ENCODE measurements around the gene CRYAB.
A peak's percentile ranks its signal among the peaks of the same experiment; 100 is the strongest.
"Not testable (repeated sequence)": the region's sequence is repeated elsewhere in the genome, so short reads cannot be mapped to it uniquely, and the experiment has no call there.

The CRYAB gene

GRCh38 chr11:111913031-111913861, 1.7 kb upstream of the CRYAB start:
- peak overlapping the region; percentile 14 for H3K4me3 ChIP-seq (ENCODE audit: low read depth, low read length)
- no peak for DNase-seq (ENCODE audit: low read depth)

- DNase-seq (ENCODE audit: low read depth): no peak
- peak within 1 kb of the TSS; percentile 14 for H3K4me3 ChIP-seq (ENCODE audit: low read depth, low read length)
Observed at GRCh38 chr11:111912535-111912934, 965 bp upstream of the CRYAB start, which contains the start of gene HSPB2. TSS of gene HSPB2 (plus strand) at chr11:111912734. CDS start at chr11:111912830, 96 bp downstream.

- no peak for DNase-seq (ENCODE audit: low read depth)
- H3K4me3 ChIP-seq (ENCODE audit: low read depth, low read length): peak overlapping the region; percentile 1
Observed at GRCh38 chr11:111910676-111911562, 651 bp downstream of the CRYAB start.

GRCh38 chr11:111909378-111909777, 2.2 kb downstream of the CRYAB start:
- no peak overlapping the region for H3K4me3 ChIP-seq (ENCODE audit: low read depth, low read length)
- DNase-seq (ENCODE audit: low read depth): no peak

- no peak overlapping the region for H3K4me3 ChIP-seq (ENCODE audit: low read depth, low read length)
- no peak for DNase-seq (ENCODE audit: low read depth)
Observed at GRCh38 chr11:111908639-111909305, 2.8 kb downstream of the CRYAB start.

DNA sequence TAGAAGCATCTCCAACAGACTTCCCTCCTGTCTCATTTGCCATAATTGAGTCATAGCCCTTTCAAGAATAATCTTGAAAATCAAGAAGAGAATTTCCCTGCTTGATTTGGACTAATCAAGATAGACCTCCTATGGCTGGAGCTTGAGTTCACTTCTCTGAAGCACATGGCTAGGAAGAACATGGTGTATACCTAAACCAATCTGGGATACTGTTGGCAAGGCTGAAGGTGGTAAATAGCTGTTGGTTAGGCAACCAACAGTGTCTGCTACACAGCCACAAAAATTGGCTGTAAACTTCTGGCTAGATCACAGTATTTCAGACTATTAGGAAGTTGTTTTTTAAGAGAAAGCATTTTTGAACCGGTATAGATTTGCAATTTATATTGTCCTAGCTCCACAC, 4.9 kb downstream of the CRYAB start:
- no peak overlapping the region for H3K4me3 ChIP-seq (ENCODE audit: low read depth, low read length)
- DNase-seq (ENCODE audit: low read depth): no peak

- no peak for DNase-seq (ENCODE audit: low read depth)
Observed at GRCh38 chr11:111905411-111905810, 6.2 kb downstream of the CRYAB start.

DNA sequence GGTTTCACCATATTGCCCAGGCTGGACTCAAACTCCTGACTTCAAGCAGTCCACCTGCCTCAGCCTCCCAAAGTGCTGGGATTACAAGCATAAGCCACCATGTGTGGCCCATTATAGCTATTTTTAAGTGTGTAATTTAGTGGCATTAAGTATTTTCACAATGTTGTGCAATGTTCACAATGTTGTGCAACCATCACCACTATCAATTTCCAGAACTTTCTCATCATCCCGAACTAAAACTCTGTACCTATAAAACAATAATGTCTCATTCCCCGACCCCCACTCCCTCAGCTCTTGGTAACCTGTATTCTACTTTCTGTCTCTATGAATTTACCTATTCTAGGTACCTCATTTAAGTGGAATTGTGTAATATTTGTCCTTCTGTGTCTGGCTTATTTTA, 24.7 kb downstream of the CRYAB start:
- H3K4me3 ChIP-seq (ENCODE audit: low read depth, low read length): no peak overlapping the region
- DNase-seq (ENCODE audit: low read depth): no peak

More at GRCh38 chr11:111905411-111905810, 6.2 kb downstream of the CRYAB start:
- H3K4me3 ChIP-seq (ENCODE audit: low read depth, low read length): no peak overlapping the region

DNA sequence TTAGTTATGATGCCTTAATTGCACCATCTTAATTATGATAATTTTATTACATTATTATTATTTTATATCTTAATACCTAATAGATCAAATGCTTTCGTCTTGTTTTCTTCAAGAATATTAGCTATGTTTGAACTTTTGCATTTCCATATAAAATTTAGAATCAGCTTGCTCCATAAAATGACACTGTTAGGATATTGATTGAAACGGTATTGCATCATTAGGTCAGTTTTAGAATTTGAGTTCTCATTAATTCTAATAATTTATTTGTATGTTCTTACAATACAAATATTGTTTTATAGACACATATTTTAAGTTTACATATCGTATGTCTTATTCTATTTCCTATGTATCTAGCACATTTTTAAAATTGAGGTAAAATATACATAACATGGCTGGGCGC, 25.5 kb downstream of the CRYAB start:
- DNase-seq (ENCODE audit: low read depth): no peak

DNA sequence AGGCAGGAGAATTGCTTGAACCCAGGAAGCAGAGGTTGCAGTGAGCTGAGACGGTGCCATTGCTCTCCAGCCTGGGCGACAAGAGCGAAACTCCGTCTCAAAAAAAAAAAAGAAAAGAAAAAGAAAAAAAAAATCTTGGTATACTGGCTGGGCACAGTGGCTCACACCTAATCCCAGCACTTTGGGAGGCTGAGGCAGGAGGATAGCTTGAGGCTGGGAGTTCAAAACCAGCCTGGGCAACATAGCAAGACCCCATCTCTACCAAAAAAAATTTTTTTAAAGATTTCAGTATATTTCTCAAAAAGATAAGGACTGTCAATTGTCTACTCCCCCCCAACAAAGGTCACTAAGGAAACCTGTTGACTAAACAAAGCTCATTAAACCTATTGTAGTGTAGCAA, 26.5 kb downstream of the CRYAB start:
- not testable (repeated sequence) for DNase-seq (ENCODE audit: low read depth)

More for the DNA sequence above, 25.5 kb downstream of the CRYAB start:
- no peak overlapping the region for H3K4me3 ChIP-seq (ENCODE audit: low read depth, low read length)

GRCh38 chr11:111882202-111882601, 29.4 kb downstream of the CRYAB start:
- H3K4me3 ChIP-seq (ENCODE audit: low read depth, low read length): no peak overlapping the region
- DNase-seq (ENCODE audit: low read depth): no peak

More for the DNA sequence above, 26.5 kb downstream of the CRYAB start:
- H3K4me3 ChIP-seq (ENCODE audit: low read depth, low read length): not testable (repeated sequence)

DNA sequence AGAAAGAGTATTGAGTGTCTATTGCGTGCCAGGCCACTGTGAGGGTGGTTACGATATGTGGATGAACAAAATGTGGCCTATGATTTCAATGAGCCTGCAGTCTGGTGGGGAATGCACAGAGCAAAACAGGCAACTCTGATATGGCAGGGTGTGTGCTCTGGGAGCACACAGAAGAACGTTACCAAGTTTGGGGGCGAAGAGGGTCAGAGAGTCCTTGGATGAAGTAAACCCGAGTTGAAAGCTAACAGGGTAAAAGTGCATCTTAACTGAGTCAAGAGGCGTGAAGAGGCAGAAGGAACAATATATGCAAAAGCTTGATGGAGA, 32.0 kb downstream of the CRYAB start:
- peak overlapping the region; percentile 74 for H3K4me3 ChIP-seq (ENCODE audit: low read depth, low read length)
- no peak for DNase-seq (ENCODE audit: low read depth)

DNA sequence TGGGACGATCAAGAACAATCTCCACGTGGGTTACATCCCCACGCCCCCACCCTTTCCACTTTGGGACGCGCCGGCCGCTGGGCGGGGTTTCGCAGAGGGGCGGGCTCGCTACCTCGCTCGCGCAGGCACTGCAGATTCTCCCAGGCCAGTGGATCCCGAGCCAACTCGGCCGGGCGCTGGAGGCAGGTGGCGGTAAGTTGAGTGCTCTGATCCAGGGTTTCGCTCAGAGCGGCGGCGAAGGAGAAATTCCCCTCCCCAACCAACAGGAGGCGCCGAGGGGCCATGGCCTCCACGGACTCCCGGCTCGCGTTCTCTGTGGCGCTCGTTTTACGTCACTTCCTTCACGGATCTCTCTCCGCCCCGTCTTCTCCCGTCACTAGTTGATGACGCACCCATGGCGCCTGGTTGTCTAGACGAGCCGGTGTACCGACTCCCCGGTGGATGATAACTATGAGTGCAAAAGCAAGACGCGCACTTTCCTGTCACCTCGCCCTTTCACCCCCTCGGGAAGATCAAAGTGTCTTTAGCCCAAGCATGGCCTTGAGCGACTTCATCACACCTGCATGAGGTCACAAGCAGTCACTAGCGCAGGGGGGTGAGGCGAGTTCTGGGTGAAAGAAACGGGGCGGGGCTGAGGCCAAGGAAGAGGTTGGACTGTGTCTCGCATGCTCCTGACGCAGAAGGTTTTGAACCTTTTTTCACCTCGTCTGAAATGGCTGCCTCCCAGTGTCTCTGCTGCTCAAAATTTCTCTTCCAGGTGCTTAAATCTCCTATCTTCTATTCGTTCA, 32.5 kb downstream of the CRYAB start, which contains the start of the genes CFAP68 and FDXACB1:
Gene CFAP68 (plus strand): TSS at position 693 of the 788 bp plus-strand sequence. CDS start 20 bp downstream, at position 713.
Gene FDXACB1 (minus strand): TSS at position 317 of the 788 bp plus-strand sequence. CDS start 33 bp downstream, at position 284.
- DNase-seq (ENCODE audit: low read depth): peak; percentile 89
- H3K4me3 ChIP-seq (ENCODE audit: low read depth, low read length): peak within 1 kb of the TSS; percentile 74

- DNase-seq (ENCODE audit: low read depth): no peak
- H3K4me3 ChIP-seq (ENCODE audit: low read depth, low read length): peak overlapping the region; percentile 74
Observed at GRCh38 chr11:111878385-111878848, 33.2 kb downstream of the CRYAB start.

GRCh38 chr11:111871693-111872161, 39.8 kb downstream of the CRYAB start:
- peak overlapping the region; percentile 71 for H3K4me3 ChIP-seq (ENCODE audit: low read depth, low read length)
- no peak for DNase-seq (ENCODE audit: low read depth)

DNA sequence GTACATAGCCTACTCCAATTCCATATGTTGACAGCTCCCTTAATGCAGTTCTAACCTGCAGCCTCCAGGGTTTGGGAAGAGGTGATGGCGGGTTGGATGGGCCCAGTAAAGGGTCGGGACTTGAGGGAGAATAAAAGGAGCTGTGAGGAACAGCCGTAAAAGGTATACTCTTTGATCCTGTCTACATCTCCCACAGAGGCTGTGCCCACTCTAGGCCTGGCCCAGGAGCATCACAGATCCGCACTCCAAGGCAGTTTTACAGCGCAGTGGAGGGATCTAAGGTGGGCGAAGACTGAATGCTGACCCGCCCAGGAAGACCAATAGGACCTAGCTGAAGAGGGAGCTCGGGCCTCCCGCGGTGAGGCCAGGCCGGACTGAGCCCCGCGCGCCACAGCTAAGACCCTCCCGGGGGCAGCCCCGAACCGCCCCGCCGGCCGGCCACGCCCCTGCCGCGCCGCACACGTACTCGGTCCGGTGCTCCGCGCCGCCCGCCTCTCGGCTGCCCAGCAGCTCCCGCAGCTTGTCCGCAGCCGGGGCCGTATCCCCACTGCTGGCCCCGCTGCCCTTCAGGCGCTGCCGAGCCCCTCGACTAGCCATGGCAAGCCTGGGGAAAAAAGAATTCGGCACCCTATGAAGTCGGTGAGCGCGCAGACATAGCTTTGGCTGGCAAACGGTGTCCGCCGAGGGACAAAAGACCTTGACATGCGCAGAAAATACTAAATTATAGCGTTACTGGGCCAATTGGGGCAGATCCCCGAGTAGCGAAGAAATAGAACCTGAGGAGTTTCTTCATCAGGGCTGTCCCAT, 40.5 kb downstream of the CRYAB start, which contains the start of gene ALG9:
Gene ALG9 (minus strand): TSS at position 696 of the 807 bp plus-strand sequence. CDS start 99 bp downstream, at position 597.
- DNase-seq (ENCODE audit: low read depth): peak; percentile 70
- H3K4me3 ChIP-seq (ENCODE audit: low read depth, low read length): peak within 1 kb of the TSS; percentile 71

DNA sequence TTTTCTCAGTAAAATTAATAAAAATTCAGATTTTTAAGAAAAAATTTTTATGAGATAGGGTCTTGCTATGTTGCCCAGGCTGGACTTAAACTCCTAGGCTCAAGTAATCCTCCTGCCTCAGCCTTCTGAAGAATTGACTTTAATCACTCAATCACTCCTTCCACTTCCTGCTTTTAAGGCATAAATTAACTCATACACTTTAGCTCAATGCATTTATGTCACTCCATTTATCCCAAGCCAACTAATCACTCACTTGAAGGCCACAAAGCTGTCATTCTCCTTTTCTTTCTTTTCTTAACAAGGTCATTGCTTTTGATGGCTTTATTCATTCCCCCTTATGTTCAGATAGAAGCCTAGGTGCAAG, 41.1 kb downstream of the CRYAB start:
- no peak for DNase-seq (ENCODE audit: low read depth)
- peak overlapping the region; percentile 71 for H3K4me3 ChIP-seq (ENCODE audit: low read depth, low read length)

DNA sequence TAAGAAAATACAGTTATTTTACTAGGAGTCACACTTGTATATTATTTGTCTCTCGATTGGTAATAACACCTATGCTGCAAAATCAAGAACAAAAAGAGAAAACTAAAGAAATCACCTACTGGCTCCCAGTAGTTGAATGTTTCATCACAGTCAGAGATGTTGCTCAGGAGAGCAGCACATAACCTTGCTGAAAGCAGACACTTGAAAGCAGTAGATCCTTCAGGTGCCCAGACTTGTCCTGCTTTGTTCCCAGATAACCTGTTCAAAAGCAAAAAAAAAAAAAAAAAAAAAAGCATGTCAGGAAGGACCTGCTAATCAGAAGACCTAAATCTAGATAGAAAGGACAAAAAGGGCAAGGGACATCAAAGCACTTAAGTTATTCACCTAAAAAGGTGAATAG, 41.5 kb downstream of the CRYAB start:
- no peak overlapping the region for H3K4me3 ChIP-seq (ENCODE audit: low read depth, low read length)
- no peak for DNase-seq (ENCODE audit: low read depth)
